Measurements from ENCODE around the gene KPNA5.
"Not testable (repeated sequence)": the region's sequence is repeated elsewhere in the genome, so short reads cannot be mapped to it uniquely, and the experiment has no call there.

- not testable (repeated sequence) for TF ChIP-seq CTCF, POLR2A (IDR thresholded peaks at IDR 0.05)
Observed at GRCh38 chr6:116664169-116664568, 16.8 kb upstream of the KPNA5 start.

Data from right lobe of liver (tissue), 4 donors.